NCI-H69 (cell line): Measurements from ENCODE around the gene MAP2K6.

Experiments used
- DNase-seq: peaks from one replicate; lab custom pipeline; 2025; lab: John Stamatoyannopoulos, UW

Gene MAP2K6

DNA sequence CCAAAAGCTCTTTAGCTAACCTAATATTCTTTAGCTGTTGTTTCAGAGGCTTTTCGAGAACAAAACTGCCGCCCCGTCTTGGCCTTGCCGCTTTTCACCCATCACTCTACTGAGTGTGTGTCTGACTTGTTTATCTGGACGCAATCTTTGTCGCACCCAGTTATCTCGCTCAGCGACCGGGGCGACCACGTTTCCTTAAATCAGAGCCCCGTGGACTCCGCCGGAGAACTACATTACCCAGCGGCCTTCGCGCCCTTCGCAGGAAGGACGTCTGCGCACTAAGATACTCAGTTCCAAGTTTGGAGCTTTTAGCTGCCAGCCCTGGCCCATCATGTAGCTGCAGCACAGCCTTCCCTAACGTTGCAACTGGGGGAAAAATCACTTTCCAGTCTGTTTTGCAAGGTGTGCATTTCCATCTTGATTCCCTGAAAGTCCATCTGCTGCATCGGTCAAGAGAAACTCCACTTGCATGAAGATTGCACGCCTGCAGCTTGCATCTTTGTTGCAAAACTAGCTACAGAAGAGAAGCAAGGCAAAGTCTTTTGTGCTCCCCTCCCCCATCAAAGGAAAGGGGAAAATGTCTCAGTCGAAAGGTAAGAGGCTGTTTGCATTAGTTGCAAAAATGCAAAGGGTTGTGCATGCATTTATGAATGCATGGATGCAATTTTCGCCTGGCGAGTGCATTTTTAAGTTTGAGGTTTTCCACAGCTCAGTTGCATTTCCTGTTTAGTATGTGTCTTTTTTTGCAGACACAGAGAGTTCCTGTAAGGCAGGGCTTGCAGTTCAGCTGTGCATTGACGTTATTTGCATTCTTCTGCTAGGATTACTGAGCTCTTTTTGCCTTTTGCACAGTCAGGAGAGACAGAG lies at the start of gene MAP2K6:
MAP2K6 (plus strand) TSS at position 290 of the 867 bp plus-strand sequence; CDS start at position 578, 288 bp downstream.
- DNase-seq = peak; percentile 46

DNA sequence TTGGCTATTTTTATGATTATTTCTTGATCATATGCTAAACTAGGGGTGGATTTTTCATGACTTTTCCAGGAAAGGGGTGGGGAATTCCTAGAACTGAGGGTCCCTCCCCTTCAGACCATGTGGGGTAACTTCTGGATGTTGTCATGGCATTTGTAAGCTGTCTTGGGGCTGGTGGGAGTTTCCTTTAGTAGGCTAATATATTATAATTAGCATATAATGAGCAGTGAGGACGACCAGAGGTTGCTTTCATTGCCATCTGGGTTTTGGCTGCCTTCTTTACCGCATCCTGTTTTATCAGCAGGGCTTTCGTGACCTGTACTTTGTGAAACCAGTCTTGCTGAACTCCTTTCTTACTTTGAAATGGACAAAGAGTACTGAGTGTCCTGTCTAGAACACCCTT lies 47.2 kb upstream of the MAP2K6 start:
- no peak for DNase-seq

DNA sequence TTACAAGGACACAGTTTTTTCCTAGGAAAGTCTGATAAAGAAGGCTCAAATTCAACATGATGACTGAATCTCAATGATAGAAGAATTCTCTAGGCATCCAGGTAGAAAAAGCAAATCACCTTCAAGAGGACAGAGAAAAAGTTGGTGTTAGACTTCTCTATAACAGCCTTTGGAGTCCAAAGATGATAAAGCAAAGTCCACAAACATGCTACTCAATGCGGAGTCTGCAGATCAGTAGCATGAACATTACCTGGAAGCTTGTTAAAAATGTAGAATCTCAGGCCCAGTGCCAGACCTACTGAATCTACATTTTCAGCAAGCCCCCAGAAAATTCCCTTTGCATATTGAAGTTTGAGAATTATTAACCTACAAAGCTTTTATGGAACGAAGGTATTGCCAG lies 41.4 kb upstream of the MAP2K6 start:
- no peak for DNase-seq

DNA sequence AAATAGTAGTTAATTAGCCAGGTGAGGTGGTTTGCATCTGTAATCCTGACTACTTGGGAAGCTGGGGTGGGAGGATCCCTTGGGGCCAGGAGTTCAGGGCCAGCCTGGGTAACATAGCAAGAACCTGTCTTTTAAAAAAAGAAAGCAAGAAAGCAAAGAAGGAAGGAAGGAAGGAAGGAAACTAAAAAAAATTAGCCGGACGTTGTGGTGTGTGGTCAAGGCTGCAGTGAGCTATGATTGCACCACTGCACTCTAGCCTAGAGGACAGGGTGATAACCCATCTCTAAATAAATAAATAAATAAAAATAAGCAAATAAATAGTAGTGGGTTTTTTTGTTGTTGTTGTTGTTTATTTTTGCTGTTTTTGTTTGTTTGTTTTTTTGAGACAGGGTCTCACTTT lies 39.3 kb upstream of the MAP2K6 start:
- DNase-seq = no peak

DNA sequence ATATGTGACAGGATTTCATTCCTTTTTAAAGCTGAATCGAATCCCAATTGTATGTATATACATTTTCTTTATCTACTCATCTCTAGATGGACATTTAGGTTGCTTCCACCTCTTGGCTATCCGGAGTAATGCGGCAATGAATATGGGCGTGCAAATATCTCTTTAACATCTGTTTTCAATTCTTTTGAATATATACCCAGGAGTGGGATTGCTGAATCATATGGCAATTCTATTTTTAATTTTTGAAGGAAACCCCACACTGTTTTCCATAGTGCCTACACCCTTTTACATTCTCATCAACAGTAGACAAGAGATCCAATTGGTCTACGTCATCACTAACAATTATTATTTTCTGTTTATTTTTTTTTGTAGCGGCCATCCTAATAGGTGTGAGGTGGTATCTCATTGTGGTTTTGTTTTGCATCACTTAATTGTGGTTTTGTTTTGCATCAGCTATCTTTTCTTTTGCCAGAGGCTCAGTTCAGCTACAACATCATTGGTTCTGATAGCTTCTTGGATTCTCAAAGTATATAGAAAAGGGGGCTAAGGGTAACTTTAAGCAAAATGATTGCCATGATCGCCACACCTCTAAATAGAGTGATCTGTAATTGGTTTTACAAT lies 25.6 kb upstream of the MAP2K6 start:
- DNase-seq = no peak

DNA sequence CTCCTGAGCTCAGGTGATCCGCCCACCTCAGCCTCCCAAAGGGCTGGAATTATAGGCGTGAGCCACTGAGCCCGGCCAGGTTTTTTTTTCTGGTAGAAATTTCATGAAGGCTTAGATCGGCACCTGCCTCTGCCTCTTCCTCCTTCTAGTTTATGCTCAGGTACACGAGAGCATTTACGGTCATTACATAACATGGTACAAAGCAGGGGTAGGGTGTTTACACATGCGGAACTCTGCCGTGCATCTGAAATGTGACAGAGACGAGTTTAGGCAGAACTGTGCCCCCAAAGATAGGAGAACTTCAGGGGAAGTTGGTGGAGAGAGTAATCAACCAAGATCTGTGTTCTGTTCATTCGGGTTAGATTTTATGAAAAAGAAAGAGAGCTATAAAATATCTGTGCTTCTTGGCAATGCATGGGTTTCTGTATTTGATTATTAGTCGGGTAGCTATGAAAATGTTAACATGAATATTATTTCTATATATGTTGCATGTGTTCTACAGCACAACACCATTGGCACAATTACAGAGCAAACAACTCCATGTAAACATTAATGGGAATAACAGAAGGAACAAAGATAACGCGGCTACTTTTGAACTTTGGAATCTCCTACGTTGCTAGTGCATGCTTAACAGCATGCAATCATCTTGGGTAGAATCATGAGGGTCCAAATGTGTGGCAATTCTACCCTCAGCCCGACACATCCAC lies 23.5 kb upstream of the MAP2K6 start:
- DNase-seq = no peak

DNA sequence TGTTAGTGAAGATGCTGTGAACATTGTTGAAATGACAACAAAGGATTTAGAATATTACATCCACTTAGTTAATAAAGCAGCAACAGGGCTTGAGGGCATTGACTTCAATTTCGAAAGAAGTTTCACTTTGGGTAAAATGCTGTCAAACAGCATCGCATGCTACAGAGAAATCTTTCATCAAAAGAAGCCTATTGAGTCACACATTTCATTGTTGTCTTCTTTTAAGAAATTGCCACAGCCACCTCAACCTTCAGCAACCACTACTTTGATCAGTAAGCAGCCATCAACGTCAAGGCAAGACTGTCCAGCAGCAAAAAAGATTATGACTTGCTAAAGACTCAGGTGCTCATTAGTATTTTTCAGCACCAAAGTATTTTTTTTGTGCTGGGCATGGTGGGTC lies 13.2 kb upstream of the MAP2K6 start:
- DNase-seq = no peak

DNA sequence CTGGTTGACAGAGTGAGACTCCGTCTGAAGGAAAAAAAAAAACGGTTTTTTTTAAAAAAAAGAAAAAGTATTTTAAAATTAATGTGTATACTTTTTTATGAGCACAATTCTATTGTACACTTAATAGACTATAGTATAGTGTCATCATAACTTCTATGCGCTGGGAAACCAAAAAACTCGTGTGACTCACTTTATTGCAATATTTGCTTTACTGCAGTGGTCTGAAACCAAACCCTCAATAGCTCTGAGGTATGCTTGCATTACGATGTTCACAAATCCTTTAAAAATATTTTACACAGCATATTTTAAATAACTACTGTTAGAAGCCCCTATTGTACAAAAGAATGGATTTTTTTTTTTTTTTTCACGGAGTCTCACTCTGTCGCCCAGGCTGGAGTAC lies 12.4 kb upstream of the MAP2K6 start:
- DNase-seq = no peak

DNA sequence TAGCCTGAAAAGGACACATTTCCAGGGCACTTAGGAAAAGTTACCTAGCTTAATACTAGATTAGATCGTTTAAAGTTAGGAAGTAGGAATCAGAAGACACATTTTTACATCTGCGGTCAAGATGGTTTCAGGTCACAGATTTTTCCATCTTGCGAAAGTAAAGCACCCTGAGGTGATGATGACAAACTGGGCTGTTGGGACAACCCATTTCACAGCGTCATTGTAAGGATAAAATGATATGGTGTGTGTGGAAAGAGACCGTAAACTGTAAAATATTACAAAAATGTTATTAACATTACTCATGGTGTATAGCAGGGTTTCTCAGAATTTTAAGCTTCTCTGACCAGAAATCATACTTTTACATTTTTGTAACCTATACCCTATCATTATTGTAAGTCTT lies 10.1 kb upstream of the MAP2K6 start:
- no peak for DNase-seq

DNA sequence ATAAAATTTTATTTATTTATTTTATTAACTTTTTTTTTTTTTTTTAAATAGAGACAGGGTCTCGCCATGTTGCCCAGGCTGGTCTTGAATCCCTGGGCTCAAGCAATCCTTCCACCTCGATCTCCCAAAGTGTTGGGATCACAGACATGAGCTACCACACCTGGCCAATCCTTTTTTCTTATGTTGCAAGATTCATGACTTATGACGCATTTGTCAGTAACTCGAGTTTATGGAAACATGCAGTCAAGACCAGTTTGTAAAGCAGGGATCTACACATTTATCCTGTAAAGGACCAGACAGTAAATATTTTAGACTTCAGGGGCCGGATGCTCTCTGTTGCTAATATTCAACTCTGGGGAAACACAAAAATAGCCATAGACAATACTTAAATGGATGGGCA lies 9.4 kb upstream of the MAP2K6 start:
- no peak for DNase-seq

DNA sequence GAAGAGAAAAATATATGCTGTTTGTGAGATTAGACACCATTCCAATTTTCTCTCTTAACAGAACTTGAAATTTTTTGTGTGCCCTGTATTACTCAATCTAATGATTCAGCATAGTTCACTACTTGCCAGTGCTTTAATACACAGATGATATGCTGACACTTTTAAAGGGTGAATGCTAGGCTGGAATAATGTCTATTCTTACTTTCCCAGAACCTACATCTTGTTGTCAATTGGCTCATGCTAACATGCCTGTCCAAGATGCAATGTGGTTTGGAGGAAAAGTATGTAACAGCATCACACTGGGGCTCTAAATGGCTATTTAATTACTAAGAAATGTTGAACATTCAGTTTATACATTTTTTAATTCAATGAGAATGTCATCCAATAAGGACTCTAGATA lies 7.6 kb upstream of the MAP2K6 start:
- no peak for DNase-seq

DNA sequence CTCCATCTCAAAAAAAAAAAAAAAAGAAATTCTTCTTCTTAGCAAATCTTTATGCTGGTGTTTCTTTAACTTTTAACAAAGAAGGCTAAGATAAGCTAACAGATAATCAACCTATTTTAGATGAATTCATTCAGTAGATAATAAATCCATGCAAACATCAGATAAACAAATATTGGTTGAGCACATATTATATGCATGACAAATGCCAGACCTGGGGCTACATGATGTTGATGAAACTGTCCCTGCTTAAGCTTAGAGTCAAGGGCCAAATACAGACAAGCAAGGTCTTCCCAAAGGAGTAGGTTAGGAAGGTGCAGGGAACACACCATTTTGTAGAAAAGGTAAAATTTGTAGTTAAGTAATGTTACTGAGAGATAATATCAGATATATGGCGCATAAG lies 6.7 kb upstream of the MAP2K6 start:
- no peak for DNase-seq

DNA sequence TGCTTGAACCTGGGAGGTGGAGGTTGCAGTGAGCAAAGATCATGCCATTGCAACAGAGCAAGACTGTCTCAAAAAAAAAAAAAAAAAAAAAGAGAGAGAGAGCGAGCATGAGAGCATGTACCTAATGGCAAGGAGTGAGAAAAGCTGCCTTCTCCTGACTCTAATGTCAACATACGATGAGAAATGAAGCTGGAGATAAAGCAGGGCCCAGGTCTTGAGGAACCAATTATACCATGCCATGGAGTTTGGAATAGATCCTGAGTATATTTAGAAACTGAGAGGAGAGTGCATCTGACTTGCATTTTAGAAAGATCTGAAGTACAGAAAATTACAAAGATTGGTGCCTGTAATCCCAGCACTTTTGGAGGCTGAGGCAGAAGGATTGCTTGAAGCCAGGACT lies 3.8 kb upstream of the MAP2K6 start:
- DNase-seq = no peak

DNA sequence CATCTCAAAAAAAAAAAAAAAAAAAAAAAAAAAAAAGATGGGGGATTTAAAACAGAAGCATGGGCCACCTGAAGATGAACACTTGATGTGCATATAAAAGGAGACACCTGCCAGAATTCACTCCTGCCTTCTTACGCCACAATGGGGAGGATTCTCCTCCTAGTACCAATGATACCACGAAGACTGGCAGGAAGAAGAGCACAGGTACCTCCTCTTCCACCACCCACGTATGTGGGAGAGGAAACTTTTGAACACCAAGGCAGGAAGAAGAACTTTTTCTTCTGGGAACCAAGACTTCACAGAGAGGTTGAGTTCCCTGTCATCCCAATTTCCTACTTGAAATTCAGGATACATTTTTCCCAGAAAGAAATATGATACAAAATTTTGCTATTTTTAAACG lies 2.7 kb upstream of the MAP2K6 start:
- DNase-seq = no peak

DNA sequence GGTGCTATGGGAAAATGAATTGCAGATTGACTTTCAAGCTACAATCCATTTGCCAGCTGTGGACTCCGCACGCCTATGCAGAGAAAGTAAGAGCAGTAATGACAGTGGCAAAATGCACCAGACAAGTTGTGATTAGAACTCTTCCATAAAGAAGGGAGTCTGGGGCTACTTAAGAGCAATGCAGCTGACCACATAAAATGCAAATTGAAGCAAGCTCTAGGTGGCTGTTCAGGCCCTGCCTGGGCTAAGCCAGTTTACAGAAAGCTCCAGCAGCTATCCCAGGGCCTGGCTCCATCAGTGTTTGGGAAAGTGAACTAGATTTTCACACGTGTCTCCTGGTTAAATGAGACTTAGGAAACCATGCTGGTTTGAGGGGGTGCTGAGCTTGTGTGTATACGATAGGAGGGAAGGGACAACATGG lies 2.2 kb upstream of the MAP2K6 start:
- no peak for DNase-seq

DNA sequence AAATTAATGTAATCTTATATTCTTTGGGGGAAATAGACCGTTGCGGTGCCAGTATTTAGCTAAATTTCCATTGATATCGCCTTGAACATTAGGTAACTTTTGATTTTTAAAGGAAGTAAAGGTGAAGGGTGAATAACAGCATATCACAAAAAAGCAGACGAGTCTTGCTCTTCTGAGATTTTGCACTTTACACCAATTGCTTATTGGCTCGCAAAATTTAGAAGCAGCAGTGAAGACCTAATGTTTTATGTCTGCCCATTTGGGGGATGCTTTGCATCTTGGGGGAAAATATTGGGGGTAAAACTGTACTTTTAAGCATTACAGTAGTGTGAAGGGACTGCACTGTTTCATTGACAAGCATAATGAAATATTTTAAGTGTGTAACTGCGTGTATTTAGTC lies 934 bp downstream of the MAP2K6 start:
- DNase-seq = no peak

DNA sequence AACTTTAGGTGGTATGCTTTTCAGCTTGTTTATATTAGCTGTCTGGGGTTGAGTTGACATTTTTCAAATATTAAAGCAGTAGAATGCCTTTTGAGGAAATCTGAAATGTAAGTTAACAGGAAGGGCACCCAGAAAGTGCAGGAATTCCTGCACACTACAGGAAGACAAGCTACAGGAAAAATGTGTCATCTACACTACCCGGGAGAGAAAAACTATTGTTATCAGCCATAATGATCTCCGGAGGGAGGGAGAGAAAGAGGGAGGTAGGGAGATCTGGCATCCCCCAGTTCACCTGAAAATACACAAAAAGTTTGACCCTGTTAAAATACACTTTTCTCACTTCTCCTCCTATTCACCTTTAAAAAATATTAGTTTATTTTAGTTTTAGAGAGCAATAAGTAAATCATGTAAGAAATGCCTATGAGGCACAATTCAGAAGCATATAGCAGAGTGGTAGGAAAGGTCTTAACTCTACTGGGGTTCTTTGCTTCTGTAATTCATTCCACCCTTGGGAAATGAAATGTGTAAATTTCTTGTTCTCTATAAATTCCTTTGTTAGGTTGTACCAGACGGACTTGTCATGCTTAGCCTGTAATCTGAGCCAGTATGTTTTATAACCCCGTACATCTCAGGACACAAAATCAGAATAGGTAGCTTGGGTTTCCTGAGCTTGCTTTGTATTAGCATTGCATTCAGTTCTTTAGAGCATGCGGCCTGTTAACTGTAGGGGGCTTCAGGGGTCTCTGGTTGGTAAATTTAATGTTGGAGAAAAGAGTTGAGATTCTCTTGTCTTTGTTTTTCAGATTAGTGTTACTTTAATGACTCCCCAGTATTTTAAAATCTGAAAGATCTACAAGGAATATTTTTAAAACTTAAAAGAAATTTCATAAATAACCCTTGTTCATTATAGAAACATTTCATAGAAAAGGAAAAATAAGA lies 3.3 kb downstream of the MAP2K6 start:
- no peak for DNase-seq

DNA sequence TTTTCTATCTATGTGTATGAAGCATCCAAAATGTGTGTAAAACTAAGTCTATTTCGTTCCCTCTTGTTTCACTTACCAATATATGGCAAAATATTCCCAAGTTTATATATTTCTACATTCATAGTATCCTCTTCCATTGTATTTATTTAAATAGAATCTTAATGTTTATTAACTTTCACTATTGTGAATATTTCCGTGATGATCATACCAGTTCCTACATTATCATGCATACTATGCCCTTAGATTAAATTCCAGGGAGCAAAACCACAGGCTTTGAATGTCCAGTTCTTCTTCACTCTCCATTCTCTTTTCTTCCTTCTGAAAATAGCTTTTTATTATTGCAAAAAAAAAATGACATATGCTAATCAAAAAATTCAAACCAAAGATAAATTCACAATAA lies 4.0 kb downstream of the MAP2K6 start:
- no peak for DNase-seq

DNA sequence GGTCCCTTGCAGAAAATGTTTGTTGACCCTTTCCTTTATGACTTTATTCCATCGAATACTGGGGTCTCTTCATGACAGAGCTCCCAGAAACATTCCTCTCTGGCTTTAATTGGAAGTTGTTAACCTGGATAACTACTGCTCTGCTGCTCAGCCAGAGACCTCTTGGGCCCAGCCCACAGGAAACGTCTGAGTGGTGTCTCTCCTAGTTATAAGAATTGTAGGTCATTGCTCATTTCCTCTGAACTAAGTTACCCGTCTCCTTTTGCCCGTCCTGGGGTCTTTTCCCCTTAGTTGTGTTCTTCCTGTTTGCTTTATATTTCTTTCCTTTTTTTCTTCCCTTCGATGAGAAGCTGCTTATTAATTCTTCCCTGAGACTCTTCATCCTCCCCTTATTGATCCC lies 9.0 kb downstream of the MAP2K6 start:
- no peak for DNase-seq

DNA sequence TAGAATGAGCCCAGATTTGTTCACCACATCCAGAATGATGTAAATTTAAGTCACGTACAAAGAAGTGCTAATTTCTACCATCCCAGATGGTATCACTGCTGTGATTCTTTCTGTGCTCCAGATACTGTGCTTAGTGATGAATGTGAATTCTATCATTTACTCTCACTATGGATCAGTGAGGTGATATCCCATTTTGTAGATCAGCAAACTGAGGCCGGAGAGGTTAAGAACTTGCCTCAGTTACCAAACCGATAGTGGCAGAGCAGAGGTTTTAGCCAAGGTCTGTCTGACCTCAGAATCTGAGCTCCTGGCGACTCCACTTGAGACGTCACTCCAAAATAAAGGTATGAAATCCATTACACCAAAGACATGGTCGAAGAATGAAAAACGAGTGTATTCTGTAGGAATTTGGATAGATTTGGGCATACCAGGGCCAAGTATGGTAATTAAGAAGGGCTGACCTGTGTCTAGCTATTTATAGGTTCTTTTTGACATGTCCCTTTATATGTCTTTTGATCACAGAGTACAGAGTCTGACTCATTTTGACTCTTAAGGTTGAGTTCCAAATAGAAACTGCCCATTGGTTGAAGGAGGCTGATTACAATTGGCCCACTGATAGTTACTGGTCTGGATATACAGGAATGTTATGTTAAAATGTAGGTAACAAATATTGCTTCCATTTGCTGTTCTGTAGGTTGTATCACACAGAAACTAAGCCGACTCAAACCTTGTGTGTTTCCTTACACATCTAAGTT lies 10.0 kb downstream of the MAP2K6 start:
- DNase-seq = no peak

DNA sequence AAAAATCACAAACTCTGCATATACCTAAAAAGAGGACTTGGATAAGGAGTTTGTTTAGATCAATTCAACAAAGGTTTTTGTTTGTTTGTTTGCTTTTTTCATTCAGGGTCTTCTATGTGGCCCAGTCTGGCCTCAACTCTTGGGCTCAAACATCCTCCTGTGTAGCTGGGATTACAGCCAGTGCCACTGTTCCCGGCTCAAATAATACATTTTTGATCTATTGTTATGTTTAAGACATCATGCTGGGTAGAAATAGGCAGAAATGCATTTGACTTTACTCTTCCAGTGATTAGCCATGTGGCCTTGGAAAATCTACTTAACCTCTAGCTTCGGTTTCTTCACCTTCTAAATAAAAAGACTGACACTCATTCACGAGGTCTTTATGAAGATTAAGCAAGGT lies 11.5 kb downstream of the MAP2K6 start:
- no peak for DNase-seq
